Islet of Langerhans (tissue), 1 donor: Measurements from ENCODE around the gene MR1.

ENCODE experiments used
- FAIRE-seq: peaks from one replicate; lab custom pipeline; 2011; peaks lifted over from hg19 to GRCh38; lab: Jason Lieb, UNC

Gene MR1

GRCh38 chr1:181091309-181092040 lies 57.7 kb downstream of the MR1 start:
- no peak for FAIRE-seq

GRCh38 chr1:181092056-181092455 lies 58.3 kb downstream of the MR1 start:
- no peak for FAIRE-seq

GRCh38 chr1:181092883-181093458 lies 59.2 kb downstream of the MR1 start:
- FAIRE-seq: no peak

- no peak for FAIRE-seq
These were observed 60.8 kb downstream of the MR1 start for GRCh38 chr1:181094416-181095212.

GRCh38 chr1:181095260-181095659 lies 61.5 kb downstream of the MR1 start:
- no peak for FAIRE-seq

- no peak for FAIRE-seq
These were observed 62.0 kb downstream of the MR1 start for GRCh38 chr1:181095763-181096184.

- FAIRE-seq: no peak
These were observed 63.5 kb downstream of the MR1 start for GRCh38 chr1:181097242-181097641.

- FAIRE-seq: no peak
These were observed 65.6 kb downstream of the MR1 start for GRCh38 chr1:181099152-181100014.

GRCh38 chr1:181100015-181100905 lies 66.5 kb downstream of the MR1 start:
- no peak for FAIRE-seq

- FAIRE-seq: no peak
These were observed 67.2 kb downstream of the MR1 start for GRCh38 chr1:181100934-181101333.

GRCh38 chr1:181101581-181102226 lies 67.9 kb downstream of the MR1 start:
- FAIRE-seq: no peak

GRCh38 chr1:181102841-181103240 lies 69.1 kb downstream of the MR1 start:
- FAIRE-seq: no peak

- FAIRE-seq: no peak
These were observed 69.6 kb downstream of the MR1 start for GRCh38 chr1:181103399-181103798.

GRCh38 chr1:181104042-181104789 lies 70.4 kb downstream of the MR1 start:
- no peak for FAIRE-seq

GRCh38 chr1:181104790-181105133 lies 71.0 kb downstream of the MR1 start:
- FAIRE-seq: no peak

- FAIRE-seq: no peak
These were observed 71.6 kb downstream of the MR1 start for GRCh38 chr1:181105134-181106021.

GRCh38 chr1:181106022-181106312 lies 72.2 kb downstream of the MR1 start:
- no peak for FAIRE-seq

GRCh38 chr1:181106479-181106878 lies 72.7 kb downstream of the MR1 start:
- no peak for FAIRE-seq

- no peak for FAIRE-seq
These were observed 73.9 kb downstream of the MR1 start for GRCh38 chr1:181107711-181108110.
